Activated CD4-positive, CD25-positive, alpha-beta regulatory T cell (primary cell): ENCODE measurements around the gene MMP15.

Source experiments
- DNase-seq, 4 experiments: peaks; one replicate each; lab custom pipeline; 2025; lab: John Stamatoyannopoulos, UW

The MMP15 gene

GRCh38 chr16:58035356-58036170, 10.0 kb downstream of the MMP15 start:
- no peak for DNase-seq

GRCh38 chr16:58036943-58037342, 11.4 kb downstream of the MMP15 start:
- DNase-seq, result no peak

DNA sequence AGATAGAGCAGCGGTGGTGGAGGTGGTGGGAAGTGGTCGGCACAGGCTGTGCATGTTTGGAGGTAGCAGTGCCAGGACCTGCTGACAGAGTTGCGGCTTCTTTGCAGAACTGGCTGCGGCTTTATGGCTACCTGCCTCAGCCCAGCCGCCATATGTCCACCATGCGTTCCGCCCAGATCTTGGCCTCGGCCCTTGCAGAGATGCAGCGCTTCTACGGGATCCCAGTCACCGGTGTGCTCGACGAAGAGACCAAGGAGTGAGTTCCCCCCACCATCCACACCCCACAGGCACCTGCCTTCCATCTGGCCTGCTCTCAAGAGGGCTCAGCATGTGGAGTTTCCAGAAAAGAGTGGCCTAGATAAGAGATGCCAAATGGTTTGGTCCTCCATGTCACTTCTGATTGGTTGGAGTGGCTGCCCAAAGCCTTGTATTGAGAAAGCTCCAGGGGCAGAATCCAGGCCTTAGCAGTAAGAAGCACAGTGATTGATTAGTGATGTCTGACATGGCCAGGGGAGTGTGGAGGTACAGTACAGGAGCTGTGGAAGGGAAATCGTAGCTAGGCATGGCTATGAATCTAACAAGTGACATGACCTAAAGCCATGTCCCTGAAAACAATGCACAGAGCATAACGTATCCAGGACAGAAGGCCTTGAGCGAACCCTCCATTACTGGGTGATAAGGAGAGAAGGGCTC, 12.0 kb downstream of the MMP15 start:
- no peak for DNase-seq

GRCh38 chr16:58038219-58038641, 12.7 kb downstream of the MMP15 start:
- no peak for DNase-seq

- no peak for DNase-seq
These were observed 14.4 kb downstream of the MMP15 start for GRCh38 chr16:58039829-58040495.

GRCh38 chr16:58040496-58040846, 14.9 kb downstream of the MMP15 start:
- no peak for DNase-seq

DNA sequence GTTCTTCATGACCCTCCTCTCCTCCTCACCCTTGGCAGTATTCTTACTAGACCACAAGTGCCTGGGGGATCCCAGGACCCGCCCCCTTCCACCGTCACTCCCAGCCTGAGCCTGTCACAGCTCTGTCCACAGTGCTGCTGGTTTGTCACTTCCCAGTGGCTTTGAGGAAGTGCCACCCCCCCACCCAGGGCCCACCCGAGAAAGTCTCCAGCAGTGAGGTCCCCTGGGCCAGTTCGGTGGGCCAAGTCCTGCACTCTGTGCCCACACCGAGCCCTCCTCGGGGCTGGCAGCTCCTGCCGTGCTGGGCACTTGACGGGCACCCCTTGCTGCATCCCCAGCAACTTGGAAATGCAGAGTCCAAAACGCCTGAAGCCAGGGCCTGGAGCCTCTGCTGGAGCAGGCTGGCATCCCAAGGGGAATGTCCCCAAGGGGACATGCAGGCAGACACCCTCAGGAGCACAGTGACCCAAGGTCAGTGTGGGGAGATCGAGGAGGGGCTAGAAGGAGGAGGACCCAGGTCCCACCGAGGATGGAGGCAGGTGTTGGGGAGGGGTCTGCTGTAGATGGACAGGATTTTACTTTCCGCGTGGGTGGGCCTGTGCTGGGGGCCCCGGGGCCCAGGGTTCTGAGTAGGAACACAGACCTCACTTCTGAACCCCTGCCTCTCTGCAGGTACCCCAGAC, 15.5 kb downstream of the MMP15 start:
- DNase-seq, result no peak

DNA sequence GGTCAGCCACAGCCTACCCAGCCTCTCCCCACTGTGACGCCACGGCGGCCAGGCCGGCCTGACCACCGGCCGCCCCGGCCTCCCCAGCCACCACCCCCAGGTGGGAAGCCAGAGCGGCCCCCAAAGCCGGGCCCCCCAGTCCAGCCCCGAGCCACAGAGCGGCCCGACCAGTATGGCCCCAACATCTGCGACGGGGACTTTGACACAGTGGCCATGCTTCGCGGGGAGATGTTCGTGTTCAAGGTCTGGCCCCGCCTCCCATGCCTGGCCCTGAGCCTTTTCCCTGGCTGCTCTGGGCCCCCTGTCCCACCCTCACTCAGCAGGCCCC, 16.0 kb downstream of the MMP15 start:
- DNase-seq, result no peak

- no peak for DNase-seq
These were observed 16.7 kb downstream of the MMP15 start for GRCh38 chr16:58042001-58042885.

DNA sequence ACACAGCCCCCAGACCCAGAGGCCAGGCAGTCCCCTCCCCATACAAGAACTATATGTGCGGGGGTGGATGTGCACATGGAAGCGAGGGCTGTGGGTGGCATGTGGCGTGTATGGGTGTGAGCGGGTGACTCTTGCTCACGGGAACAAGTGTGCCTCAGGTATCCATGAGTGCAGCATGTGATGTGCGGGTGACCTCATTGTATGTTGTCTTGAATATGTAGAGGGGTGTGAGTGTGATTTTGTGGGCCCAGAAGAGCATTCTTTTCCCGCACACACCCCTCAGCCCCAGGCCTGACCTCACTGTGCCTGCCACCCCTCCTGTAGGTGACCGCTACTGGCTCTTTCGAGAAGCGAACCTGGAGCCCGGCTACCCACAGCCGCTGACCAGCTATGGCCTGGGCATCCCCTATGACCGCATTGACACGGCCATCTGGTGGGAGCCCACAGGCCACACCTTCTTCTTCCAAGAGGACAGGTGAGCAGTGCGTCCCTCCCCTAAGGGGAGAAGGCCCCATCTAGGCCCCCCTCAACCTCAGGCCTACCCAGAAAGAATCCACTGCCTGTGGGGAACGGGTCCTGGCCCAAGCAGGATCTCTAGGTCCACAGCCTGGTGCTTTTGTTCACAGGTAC, 17.4 kb downstream of the MMP15 start:
- DNase-seq, result no peak

- DNase-seq, result no peak
These were observed 18.1 kb downstream of the MMP15 start for GRCh38 chr16:58043571-58044155.

GRCh38 chr16:58044266-58045019, 18.9 kb downstream of the MMP15 start:
- DNase-seq, result no peak

GRCh38 chr16:58045096-58045495, 19.5 kb downstream of the MMP15 start:
- DNase-seq, result no peak

DNA sequence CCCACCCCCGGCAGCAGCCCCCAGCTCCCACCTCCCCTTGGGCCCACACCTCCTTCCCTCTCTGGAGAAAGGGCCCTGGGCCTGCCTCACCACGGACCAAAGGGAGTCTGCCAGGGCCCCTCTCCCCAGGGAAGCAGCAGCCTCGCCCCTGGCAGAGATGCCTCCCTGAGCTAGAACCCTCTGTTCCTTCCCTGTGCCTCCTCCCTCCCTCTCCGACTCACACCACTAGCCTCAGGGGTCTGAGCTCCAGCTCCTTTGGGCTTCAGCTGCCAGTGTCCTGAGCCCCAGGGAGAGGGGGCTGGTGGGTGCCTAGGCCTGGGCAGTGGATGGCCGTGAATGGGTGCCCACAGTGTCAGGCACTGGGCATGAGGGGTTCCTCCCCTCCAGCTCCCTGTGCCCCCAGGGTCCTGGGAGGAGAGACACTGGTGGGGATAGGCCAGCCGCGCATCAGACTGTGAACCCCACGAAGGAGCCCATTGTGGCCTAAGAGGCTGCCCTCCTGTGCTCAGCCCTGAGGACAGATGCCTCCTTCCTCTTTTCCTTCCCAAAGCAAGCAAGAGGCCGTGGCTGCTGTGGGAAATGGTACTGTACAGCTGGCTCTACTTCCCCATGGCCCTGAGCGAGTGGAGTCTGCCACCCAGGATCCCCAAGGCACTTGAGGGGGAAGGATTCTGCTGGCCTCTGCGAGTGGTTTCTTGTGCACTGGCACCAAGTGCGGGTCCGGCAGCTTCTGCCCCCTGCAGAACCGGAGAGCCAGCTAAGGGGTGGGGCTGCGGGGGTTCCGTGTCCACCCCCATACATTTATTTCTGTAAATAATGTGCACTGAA, 20.7 kb downstream of the MMP15 start:
- no peak for DNase-seq

- no peak for DNase-seq
These were observed 21.4 kb downstream of the MMP15 start for GRCh38 chr16:58046936-58047335.

DNA sequence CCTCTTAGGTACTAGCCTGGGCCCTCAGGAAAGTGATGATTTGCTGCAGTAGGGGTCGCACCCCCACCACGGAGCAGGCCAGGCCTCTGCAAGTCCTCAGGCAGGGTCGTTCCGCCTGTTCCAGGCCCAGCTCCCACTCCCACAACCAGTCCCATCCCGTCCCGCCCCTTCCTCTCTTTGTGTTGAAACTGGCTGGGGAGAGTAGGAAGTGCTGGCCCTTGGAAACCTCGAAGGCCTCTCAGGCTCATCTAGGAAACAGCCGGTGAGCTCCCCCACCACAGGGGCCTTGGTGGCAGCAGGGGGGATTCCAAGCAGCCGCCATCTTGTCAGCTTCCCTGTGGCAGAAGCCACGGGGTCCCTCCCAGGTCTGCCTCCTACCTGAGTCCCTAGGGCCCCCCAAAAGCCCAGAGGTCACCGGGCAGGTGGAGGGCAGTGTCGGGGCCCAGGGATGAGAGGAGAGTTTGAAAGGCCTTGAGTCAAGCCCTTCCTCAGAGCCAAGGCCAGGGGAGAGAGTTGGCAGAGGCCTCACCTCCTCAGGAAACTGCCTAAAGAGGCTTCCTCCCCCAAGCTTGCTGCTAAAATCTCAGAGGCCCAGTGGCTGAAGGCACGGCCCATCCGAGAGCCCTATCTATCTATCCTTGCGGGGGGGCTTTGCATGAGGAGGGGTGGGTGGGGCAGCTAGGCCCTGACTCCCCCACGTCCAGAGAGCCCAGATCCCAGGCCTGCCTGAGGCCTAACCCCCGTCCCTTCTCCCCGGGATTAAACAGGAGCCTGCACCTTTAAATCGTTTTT, 22.2 kb downstream of the MMP15 start:
- DNase-seq, result no peak

DNA sequence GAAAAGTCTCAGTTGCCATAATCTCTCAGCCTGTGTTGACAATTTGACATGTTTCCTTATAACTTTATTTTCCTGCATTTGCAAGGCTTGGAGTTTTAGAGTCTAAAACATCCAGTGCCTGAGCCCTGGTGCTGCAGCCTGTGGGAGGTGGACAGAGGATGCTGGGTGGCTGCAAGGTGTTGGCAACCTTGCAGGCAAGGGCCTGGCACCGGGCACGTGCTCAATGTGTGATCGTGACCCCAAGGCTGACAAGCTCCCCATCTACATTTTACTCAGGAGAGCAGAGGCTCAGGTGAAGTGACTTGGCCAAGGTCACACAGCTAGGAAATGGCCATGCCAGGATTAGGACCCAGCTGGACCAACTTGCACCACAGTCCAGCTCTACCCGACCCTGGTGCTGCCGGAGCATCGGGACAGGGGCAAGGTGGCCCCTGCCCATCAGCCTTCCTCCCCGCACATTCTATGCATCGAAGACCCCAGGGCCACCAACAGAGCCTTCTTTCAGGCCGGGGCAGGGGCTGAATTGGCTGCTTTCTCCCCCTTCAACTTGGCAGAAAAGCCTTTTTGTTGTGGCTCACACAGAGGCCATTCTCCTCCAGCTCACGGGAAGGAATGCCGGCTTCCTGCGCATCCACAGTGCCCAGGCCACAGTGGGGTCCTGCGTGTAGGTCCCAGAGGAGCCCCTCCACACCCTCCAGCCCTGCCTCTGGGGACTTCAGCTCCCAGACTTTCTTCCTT, 23.1 kb downstream of the MMP15 start:
- no peak for DNase-seq
